ENCODE measurements around the gene SARS2. TPM values are rescaled to one million over a fixed set of nuclear protein-coding genes. Genes with fewer than 3 reads are reported as not detected.
"Not testable (repeated sequence)": the region's sequence is repeated elsewhere in the genome, so short reads cannot be mapped to it uniquely, and the experiment has no call there.

SARS2 gene
- polyA plus RNA-seq, 1 donor = 24.1 TPM

DNA sequence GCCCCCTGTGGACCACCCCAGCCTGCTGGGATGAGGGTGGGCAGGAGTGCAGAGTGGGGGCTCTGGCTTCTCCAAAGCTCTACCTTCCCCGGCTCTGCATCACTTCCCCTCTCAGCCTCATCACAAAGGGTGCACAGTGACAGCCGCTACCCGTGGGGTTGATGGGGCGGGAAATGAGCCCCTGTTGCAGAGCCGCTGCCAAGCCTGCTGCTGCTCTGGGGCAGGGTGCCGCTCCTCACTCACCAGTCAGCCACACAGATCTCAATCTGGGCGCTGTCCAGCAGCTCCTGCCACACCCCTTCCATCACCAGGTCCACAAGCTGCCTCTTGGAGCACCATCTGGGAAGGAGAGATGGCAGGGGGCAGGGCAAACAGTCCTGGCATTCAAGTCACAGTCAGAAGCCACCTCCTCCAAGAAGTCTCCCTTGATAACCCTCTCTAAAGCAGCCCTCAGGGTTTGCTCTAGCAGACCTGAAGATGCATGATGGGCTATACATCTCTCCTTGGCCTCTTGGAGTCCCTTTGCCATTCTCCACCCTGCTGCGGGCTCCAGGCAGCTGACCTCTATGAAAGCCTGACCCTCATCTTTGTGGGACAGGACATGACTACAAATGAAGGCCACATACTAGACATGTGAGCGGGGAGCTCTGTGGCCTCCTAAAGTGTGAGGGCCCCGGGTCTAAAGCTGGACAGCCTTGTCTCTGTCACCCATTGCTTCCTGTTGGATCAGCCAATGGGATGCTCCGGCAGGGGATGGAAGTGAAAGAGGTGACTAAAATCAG, 15.9 kb upstream of the SARS2 start:
- DNase-seq (ENCODE audit: low read depth) = no peak

DNA sequence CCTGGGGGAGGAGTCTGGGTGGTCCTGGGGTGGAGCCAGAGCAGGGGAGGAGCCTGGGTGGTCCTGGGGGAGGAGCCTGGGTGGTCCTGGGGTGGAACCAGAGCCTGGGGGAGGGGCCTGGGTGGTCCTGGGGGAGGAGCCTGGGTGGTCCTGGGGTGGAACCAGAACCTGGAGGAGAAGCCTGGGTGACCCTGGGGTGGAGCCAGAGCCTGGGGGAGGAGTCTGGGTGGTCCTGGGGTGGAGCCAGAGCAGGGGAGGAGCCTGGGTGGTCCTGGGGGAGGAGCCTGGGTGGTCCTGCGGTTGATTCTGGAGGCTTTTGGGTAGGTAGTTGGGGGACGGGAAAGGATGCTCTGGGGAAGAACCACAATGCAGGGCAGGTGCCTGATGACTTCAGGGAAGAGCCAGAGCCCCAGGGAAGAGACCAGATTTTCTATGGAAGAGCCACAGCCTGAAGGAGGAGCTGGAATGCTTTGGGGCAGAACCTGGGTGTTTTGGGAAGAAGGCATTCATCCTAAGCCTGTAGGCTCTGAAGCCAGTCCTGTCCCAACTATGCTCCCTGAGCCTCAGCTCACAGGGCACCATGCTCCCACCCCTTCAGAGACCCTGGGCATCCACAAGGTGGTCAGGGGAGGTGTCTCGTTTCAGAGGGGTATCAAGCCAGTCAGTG, 15.1 kb upstream of the SARS2 start:
- DNase-seq (ENCODE audit: low read depth) = no peak

DNA sequence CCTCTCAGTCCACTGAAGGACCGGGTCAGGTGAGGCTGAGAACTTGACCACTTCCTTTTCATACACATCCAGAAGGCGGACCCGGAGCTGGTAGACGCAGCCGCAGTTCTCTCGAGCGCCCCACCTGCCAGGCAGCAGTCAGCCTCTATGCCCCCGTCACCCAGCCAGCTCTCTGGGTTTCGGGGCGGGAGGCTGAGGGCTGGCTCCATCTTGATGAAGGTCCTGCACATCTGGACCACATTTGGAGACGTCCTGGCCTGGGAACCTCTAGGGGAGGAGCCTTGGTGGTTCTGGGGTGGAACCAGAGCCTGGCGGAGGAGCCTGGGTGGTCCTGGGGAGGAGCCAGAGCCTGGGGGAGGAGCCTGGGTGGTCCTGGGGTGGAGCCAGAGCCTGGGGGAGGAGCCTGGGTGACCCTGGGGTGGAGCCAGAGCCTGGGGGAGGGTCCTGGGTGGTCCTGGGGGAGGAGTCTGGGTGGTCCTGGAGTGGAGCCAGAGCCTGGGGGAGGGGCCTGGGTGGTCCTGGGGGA, 14.5 kb upstream of the SARS2 start:
- DNase-seq (ENCODE audit: low read depth) = no peak

- no peak for DNase-seq (ENCODE audit: low read depth)
These were observed 12.1 kb upstream of the SARS2 start for GRCh38 chr19:38942471-38943181.

DNA sequence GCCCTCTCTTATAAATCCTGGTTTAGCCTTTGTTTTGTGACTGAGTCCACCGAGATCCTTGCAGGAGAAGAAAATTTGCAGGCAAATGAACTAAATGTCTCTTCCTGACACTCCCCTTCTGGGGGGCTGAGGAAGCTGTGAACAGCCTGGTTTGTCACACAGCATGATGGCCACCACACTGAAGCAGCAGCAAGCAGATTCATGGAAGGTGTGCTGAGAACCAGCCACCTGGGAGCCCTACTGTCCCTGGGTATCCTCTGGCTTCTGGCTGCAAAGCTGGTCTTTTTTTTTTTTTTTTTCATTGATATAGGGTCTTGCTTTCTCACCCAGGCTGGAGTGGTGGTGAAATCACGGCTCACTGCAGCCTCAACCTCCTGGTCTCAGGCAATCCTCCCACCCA, 11.4 kb upstream of the SARS2 start:
- DNase-seq (ENCODE audit: low read depth) = no peak

GRCh38 chr19:38941466-38941865, 10.9 kb upstream of the SARS2 start:
- not testable (repeated sequence) for DNase-seq (ENCODE audit: low read depth)

GRCh38 chr19:38939957-38940356, 9.4 kb upstream of the SARS2 start:
- DNase-seq (ENCODE audit: low read depth) = no peak

- DNase-seq (ENCODE audit: low read depth) = no peak
These were observed 3.0 kb upstream of the SARS2 start for GRCh38 chr19:38933544-38933943.

GRCh38 chr19:38932425-38933179, 2.0 kb upstream of the SARS2 start:
- DNase-seq (ENCODE audit: low read depth) = no peak

DNA sequence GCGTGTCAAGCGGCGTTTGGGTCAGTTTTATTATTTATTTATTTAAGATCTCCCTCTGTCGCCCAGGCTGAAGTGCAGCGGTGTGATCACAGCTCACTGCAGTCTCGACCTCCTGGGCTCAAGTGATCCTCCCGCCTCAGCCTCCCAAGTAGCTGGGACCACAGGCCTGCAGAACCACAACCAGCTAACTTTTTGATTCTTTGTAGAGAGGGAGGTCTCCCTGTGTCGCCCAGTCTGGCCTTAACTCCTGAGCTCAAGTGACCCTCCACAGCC, 894 bp upstream of the SARS2 start:
- no peak for DNase-seq (ENCODE audit: low read depth)

DNA sequence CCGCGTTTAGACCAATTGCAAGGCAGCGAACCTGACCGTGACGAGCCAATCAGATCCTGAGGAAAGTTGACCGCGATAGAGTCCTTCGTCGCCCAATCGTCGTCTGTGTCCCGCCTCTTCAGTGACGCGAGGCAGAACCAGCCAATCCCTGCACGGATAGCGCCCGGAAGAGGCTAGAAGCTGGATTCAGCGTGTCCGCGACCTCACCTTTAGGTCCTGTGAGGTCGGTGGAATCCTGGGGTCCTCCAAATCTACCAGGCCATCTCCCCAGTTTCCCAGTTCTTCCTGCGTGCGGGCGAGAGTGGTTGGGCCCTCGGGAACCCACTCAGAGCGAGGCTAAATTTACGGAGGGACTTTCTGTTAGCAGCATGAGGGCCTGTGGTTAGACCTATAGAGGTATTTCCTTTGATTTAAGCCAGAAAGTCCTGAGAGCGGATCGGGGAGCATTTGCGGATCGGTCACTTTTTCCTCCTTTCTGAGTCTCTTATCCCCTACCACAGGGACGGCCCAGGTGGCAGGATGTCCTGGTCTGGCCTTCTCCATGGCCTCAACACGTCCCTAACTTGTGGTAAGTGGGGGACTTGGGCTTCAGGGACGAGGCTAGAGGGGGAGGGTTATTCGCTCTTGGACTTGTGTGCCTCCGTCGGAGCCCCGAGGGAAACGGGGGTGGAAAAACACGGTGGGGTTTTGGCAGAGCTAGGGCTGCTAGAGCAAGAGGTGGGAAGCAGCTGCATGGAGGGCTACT, 385 bp upstream of the SARS2 start, which contains the start of gene MRPS12:
TSS of gene MRPS12 (plus strand) at position 169 of the 745 bp plus-strand sequence. CDS start at position 520, 351 bp downstream.
- peak; percentile 99 for DNase-seq (ENCODE audit: low read depth)

DNA sequence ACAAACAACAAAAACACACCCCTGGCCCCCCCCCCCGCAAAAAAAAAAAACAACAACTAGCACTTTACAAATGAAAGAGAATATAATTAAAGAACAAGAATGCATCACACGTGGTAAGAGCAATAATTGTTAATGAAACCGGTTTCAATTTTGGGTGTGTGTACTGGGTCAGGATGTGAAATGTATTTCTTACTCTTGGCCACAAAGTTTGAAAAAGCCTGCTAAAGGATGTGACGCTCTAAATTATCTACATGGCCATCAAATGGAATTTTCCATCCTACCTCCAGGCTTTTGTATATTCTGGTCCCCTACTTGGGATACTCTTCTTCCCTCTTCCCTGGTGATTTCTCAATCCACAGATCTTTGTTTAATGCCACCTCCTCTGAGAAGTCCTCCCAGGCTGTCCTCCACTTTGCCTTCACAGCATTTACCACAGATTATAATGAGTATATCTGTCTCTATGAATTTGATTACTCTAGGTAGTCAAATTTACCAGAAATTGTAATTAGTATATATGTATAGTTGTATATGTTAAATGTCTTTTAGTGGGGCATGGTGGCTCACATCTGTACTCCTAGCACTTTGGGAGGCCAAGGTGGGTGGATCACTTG, 2.1 kb downstream of the SARS2 start:
- no peak for DNase-seq (ENCODE audit: low read depth)

DNA sequence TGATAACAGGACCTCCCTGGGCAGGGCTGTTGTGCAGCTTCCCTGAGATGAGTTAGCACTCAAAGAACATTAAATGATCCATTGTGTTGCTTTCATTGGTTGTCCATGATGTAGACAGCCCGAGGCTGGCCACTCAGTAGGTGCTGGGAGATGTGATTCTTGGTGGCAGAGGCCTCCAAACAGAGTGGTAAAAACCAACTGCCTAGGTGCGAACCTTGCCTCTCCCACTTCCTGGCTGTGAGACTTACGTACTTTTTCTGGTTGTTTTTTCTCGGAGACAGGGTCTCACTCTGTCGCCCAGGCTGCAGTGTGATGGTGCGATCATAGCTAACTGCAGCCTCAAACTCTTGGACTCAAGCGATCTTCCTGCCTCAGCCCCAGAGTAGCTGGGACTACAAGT, 6.2 kb downstream of the SARS2 start:
- DNase-seq (ENCODE audit: low read depth) = no peak

DNA sequence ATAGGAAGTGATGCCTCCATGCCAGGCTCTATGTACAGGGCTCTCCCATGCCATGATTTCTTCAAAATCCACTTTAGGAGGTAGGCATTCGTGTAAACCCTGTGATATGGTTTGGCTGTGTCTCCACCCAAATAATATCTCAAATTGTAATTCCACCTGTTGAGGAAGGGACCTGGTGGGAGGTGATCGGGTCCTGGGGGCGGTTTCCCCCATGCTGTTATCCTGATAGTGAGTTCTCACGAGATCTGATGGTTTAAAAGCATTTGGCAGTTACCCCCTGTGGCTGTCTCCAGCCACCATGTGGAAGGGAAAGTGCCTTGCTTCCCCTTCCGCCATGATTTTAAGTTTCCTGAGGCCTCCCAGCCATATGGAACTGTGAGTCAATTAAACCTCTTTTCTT, 8.1 kb downstream of the SARS2 start:
- no peak for DNase-seq (ENCODE audit: low read depth)

DNA sequence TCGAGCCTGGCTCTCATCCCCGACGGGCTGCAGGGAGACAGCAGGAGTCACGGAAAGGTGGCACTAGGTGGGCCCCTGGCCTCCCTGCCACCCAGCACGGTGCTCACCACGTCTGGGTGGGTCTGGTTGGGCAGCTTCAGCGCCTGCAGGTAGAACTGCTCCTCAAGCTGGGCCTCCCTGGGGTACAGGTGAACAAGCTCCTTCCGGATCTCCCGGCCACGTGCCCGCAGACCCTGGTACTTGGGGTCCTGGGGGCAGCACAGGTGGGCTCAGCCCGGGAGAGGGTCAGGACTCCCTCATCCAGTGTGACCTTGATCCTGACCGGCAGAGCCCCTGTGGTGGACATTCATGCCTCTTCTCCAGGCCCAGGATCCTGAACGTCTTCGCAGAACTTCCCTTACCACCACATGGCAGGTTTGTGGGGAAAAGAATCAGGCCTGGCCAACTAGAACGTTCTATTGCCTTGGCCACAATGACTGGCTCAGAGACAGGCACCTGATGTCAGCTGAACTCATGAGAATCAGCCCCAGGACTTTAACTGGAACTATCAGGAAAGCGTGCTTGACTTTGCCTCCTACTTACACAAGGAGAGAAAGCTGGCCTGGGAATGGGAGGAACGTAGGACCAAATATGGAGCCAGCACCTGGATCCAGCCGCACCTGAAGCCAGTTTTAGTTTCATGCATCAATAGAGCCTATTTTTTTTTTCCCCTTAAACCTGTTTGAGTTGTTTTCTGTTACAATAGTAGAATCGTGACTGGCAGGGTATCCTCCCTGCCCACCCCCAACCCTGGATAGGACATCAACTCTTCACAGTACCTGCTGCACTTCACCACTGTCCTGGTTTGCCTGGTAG, 8.9 kb downstream of the SARS2 start:
- no peak for DNase-seq (ENCODE audit: low read depth)

DNA sequence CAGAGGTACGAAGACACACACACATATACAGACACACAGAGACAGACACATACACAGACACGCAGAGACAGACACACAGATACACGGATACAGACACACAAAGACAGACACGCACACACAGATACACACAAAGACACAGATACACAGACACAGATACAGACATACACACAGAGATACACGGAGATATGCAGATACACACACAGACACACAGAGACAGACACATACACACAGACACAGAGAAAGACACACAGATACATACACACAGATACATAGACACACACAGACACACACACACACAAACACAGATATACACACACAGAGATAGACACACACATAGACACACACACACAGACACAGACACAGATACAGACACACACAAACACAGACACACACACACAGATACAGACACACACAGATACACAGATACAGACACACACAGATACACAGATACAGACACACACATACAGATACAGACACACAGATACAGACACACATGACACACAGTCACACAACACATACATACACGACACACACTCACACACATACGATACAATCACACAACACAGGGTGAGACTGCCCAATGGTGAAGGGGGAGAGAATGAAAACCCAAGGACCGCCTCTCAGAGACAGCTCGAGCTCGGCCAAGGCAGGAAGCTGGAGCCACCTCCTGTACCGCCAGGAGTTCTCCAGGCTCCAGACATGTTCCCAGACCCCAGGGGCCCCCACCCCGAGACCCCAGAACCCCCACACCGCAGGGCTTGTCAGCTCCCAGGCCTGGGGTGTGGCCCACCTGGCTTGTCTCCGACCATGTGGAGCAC, 9.8 kb downstream of the SARS2 start:
- no peak for DNase-seq (ENCODE audit: low read depth)

GRCh38 chr19:38919837-38920601, 10.5 kb downstream of the SARS2 start:
- no peak for DNase-seq (ENCODE audit: low read depth)

DNA sequence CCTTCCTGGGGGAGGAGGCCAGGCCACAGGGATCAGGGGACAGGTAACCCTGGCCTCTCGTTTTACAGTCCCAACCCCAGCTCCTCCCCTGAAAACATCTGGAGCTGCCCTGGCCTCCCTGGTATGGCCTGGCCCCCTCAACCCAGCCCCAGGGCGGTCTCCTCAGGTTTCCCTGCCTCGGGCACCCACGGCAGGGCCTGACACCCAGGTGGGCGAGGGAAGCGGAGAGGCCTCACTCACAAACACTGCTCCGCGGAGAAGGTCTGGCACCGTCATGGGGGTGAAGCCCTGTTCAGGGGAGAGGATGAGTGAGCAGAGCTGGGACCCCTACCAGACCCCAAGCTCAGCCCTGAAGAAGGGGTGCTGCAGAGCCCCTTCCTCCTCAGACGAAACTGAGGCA, 12.0 kb downstream of the SARS2 start:
- no peak for DNase-seq (ENCODE audit: low read depth)

Measured in forelimb muscle (tissue), 1 donor.